Caco-2 (cell line): Measurements from ENCODE around the gene CDC42SE2. TPM values are rescaled to one million over a fixed set of nuclear protein-coding genes. Genes with fewer than 3 reads are reported as not detected.

ENCODE experiments used
- BruUV-seq: library from RNA; stranded (reverse); fragments of 400-500 nt; replicated peaks from 2 replicates; lab custom pipeline; 2021; lab: Mats Ljungman, UMichigan
- CTCF ChIA-PET: fragments of 300-600 bp; sonication (Branson Sonifier 250); formaldehyde crosslinking; loops from one replicate; lab custom pipeline; 2022; ENCODE audit warnings: antibody characterized with exemption; lab: Charles Lee
- POLR2A ChIA-PET: fragments of 300-600 bp; sonication (Branson Sonifier 250); formaldehyde crosslinking; loops from one replicate; lab custom pipeline; 2022; ENCODE audit warnings: antibody characterized with exemption; lab: Charles Lee
- DNase-seq, 2 experiments: peaks; one replicate each; pipeline versions ENCODE4 v3.0.0 to v3.0.0-alpha.2; 2020 to 2022
- H3K27me3 ChIP-seq: replicated peaks from 2 replicates; pipeline ENCODE4 v1.6.0; 2011; ENCODE audit warnings: low read length; ENCODE audit not compliant: control insufficient read depth, insufficient read depth
- H3K36me3 ChIP-seq: 2 replicates; pipeline ENCODE4 v1.5.1; 2011; ENCODE audit warnings: low read length; ENCODE audit not compliant: control insufficient read depth, insufficient read depth
- H3K4me1 ChIP-seq: fragments of 250-450 bp; sonication (Bioruptor Pico); 2 replicates; pipeline ENCODE4 v1.5.1; 2020; ENCODE audit warnings: mild to moderate bottlenecking
- H3K4me3 ChIP-seq: 2 replicates; pipeline ENCODE4 v1.5.1; 2011; ENCODE audit warnings: low read depth, mild to moderate bottlenecking, control low read depth, low read length
- H3K9me3 ChIP-seq: fragments of 250-450 bp; sonication (Bioruptor Pico); 2 replicates; pipeline ENCODE4 v1.5.1; 2020; ENCODE audit warnings: mild to moderate bottlenecking, moderate library complexity
- H3K27ac Mint-ChIP-seq: one replicate; pipeline ENCODE4 v1.8.0; 2022; ENCODE audit warnings: mixed read lengths; ENCODE audit not compliant: unreplicated experiment
- H3K27me3 Mint-ChIP-seq: one replicate; pipeline ENCODE4 v1.8.0; 2022; ENCODE audit warnings: mixed read lengths; ENCODE audit not compliant: insufficient read depth, unreplicated experiment
- H3K36me3 Mint-ChIP-seq: one replicate; pipeline ENCODE4 v1.8.0; 2022; ENCODE audit warnings: mild to moderate bottlenecking, mixed read lengths; ENCODE audit not compliant: insufficient read depth, unreplicated experiment
- H3K4me1 Mint-ChIP-seq: one replicate; pipeline ENCODE4 v1.8.0; 2022; ENCODE audit warnings: low read depth, mixed read lengths; ENCODE audit not compliant: unreplicated experiment
- H3K4me3 Mint-ChIP-seq: one replicate; pipeline ENCODE4 v1.8.0; 2022; ENCODE audit warnings: mild to moderate bottlenecking, moderate library complexity, mixed read lengths; ENCODE audit not compliant: unreplicated experiment
- H3K9me3 Mint-ChIP-seq: one replicate; pipeline ENCODE4 v1.8.0; 2022; ENCODE audit warnings: mixed read lengths; ENCODE audit not compliant: unreplicated experiment
- intact Hi-C: fragments of 100-400 bp; cut with micrococcal nuclease; formaldehyde crosslinking; loops from one replicate; pipeline ENCODE4 v1.10.0; 2022; ENCODE audit not compliant: unreplicated experiment
- total RNA-seq: library from RNA; stranded (reverse); gene quantifications from 2 replicates; pipeline ENCODE4 v1.2.3, GENCODE V29; 2022
- TF ChIP-seq, protein P1 (sequence below), 2 experiments: fragments of 200-600 bp in 1 of 2; IDR thresholded peaks; 1 replicate in 1 of 2; 2 replicates in 1 of 2; pipeline versions ENCODE4 v1.5.1 to v1.8.0; 2011 to 2022; ENCODE audit warnings: antibody characterized with exemption in 1 of 2, control low read depth in 1 of 2, inconsistent platforms in 1 of 2, low read depth in 1 of 2, low read length in 1 of 2, mild to moderate bottlenecking in 1 of 2, moderate library complexity in 1 of 2; ENCODE audit not compliant: insufficient read depth in 1 of 2, severe bottlenecking in 1 of 2, unreplicated experiment in 1 of 2

The CDC42SE2 gene
- total RNA-seq, 1 experiment from 2014 or later, result 39.4 TPM

DNA sequence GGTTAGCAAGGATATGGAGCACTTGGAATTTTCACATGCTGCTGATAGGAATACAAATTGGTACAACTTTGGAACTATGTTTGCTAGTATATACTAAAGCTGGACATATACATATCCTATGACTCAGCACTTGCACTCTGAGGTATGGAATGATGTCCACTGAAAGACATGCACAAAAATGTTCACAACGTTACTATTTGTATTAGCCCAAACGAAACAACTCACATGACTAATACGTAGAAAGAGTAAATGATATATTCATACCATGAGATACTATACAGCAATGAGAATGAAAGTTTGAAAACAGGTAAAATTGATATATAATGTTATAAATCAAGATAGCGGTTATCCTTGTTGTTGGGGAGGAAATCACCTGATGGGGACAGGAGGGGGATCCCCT is 45.5 kb upstream of the CDC42SE2 start:
- intact Hi-C loops, result no loop called here
- H3K4me1 Mint-ChIP-seq, result no peaks in the 10 kb centered on the region
- no peaks in the 10 kb centered on the region for H3K36me3 Mint-ChIP-seq
- H3K27ac Mint-ChIP-seq, result no peak overlapping the region
- H3K27me3 ChIP-seq, result no peaks in the 10 kb centered on the region; the same call in 1 of the 2 replicates
- no peaks in the 10 kb centered on the region for H3K27me3 Mint-ChIP-seq
- TF ChIP-seq, protein P1, sequence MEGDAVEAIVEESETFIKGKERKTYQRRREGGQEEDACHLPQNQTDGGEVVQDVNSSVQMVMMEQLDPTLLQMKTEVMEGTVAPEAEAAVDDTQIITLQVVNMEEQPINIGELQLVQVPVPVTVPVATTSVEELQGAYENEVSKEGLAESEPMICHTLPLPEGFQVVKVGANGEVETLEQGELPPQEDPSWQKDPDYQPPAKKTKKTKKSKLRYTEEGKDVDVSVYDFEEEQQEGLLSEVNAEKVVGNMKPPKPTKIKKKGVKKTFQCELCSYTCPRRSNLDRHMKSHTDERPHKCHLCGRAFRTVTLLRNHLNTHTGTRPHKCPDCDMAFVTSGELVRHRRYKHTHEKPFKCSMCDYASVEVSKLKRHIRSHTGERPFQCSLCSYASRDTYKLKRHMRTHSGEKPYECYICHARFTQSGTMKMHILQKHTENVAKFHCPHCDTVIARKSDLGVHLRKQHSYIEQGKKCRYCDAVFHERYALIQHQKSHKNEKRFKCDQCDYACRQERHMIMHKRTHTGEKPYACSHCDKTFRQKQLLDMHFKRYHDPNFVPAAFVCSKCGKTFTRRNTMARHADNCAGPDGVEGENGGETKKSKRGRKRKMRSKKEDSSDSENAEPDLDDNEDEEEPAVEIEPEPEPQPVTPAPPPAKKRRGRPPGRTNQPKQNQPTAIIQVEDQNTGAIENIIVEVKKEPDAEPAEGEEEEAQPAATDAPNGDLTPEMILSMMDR (IDR thresholded peaks at IDR 0.05; ENCODE audit: insufficient read depth in 1 of 2, low read depth in 1 of 2, low read length in 1 of 2, severe bottlenecking in 1 of 2, unreplicated experiment in 1 of 2), result no peak
- no TSS peak for BruUV-seq
- H3K9me3 ChIP-seq, result no peaks in the 10 kb centered on the region
- no peak overlapping the region for H3K4me3 ChIP-seq
- ChIA-PET CTCF (no interaction called here), POLR2A (no interaction called here)
- no peaks in the 10 kb centered on the region for H3K9me3 Mint-ChIP-seq
- no peaks in the 10 kb centered on the region for H3K36me3 ChIP-seq
- DNase-seq, result no peak
- H3K4me1 ChIP-seq, result no peaks in the 10 kb centered on the region
- H3K4me3 Mint-ChIP-seq, result no peak overlapping the region

DNA sequence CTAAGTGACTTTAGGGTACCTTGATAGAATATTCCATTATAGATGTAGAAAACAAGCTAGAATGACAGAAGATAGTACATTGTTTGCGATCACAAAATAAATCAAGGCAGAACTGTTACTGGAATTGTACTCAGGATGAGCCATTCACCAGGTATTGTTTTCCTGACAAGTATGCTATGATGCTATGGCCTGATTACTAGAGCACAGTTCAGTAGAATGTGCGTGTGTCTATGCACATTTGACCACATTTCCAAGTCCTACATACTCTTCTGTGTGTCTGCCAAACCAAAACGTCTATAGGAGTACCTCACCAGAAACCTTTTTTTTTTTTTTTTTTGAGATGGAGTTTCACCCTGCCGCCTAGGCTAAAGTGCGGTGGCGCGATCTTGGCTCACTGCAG is 43.3 kb upstream of the CDC42SE2 start:
- H3K36me3 Mint-ChIP-seq, result no peaks in the 10 kb centered on the region
- no peak overlapping the region for H3K4me3 Mint-ChIP-seq
- Histone ChIP-seq H3K9me3 (no peaks in the 10 kb centered on the region), H3K27me3 (no peaks in the 10 kb centered on the region; the same call in 1 of the 2 replicates), H3K4me3 (no peak overlapping the region), H3K36me3 (no peaks in the 10 kb centered on the region), H3K4me1 (no peaks in the 10 kb centered on the region)
- no peaks in the 10 kb centered on the region for H3K9me3 Mint-ChIP-seq
- TF ChIP-seq, protein P1 (IDR thresholded peaks at IDR 0.05; ENCODE audit: insufficient read depth in 1 of 2, low read depth in 1 of 2, low read length in 1 of 2, severe bottlenecking in 1 of 2, unreplicated experiment in 1 of 2), result no peak
- no peak overlapping the region for H3K27ac Mint-ChIP-seq
- intact Hi-C loops, result no loop called here
- H3K4me1 Mint-ChIP-seq, result no peaks in the 10 kb centered on the region
- no peaks in the 10 kb centered on the region for H3K27me3 Mint-ChIP-seq
- CTCF ChIA-PET, result no interaction called here
- no peak for DNase-seq
- BruUV-seq, result no TSS peak
- POLR2A ChIA-PET, result interaction anchor here (0.6 kb wide), 1 partner anchor 43 kb away, joined by 9 read pairs; the partner anchor contains the start of gene CDC42SE2

DNA sequence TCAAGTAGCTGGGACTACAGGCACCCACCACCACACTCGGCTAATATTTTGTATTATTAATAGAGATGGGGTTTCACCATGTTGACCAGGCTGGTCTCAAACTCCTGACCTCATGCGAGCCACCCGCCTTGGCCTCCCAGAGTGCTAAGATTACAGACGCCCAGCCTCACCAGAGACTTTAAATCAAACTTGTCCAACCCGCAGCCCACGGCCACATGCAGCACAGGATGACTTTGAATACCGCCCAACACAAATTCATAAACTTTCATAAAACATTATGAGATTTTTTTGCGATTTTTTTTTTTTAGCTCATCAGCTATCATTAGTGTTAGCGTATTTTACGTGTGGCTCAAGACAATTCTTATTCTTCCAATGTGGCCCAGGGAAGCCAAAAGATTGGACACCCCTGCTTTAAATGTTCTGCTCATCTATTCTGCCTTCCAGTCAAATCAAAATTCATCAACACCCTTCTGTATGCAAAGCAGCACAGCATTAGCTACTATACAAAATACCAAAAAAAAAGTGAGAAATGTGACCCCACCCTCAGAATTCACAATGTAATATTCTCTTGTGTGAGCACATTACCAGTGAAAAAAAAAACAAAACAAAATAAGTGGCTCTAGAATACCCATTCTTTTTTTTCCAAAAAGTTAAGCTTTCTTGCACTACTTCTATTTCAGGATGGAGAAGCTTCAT is 42.7 kb upstream of the CDC42SE2 start:
- TF ChIP-seq, protein P1 (IDR thresholded peaks at IDR 0.05; ENCODE audit: insufficient read depth in 1 of 2, low read depth in 1 of 2, low read length in 1 of 2, severe bottlenecking in 1 of 2, unreplicated experiment in 1 of 2), result no peak
- ChIA-PET CTCF (interaction anchor here (0.6 to 0.7 kb wide), 2 partner anchors 161 to 358 kb away, joined by 3 read pairs; no protein-coding TSS in a partner anchor), POLR2A (interaction anchor here (0.6 kb wide), 1 partner anchor 43 kb away, joined by 9 read pairs; the partner anchor contains the start of gene CDC42SE2)
- Mint-ChIP-seq H3K36me3 (no peaks in the 10 kb centered on the region), H3K27ac (no peak overlapping the region), H3K9me3 (no peaks in the 10 kb centered on the region), H3K27me3 (no peaks in the 10 kb centered on the region), H3K4me1 (no peaks in the 10 kb centered on the region), H3K4me3 (no peak overlapping the region)
- Histone ChIP-seq H3K4me3 (no peak overlapping the region), H3K36me3 (no peaks in the 10 kb centered on the region), H3K4me1 (no peaks in the 10 kb centered on the region), H3K27me3 (no peaks in the 10 kb centered on the region; the same call in 1 of the 2 replicates), H3K9me3 (no peaks in the 10 kb centered on the region)
- no TSS peak for BruUV-seq
- intact Hi-C loops, result no loop called here
- DNase-seq, result no peak
